Activated CD4-positive, alpha-beta T cell treated with anti-CD3 and anti-CD28 coated beads for 1 hour (primary cell): ENCODE measurements around the gene CIROP.

Experiments used
- DNase-seq: peaks from one replicate; pipeline ENCODE4 v3.0.0-alpha.2; 2020

Gene CIROP

DNA sequence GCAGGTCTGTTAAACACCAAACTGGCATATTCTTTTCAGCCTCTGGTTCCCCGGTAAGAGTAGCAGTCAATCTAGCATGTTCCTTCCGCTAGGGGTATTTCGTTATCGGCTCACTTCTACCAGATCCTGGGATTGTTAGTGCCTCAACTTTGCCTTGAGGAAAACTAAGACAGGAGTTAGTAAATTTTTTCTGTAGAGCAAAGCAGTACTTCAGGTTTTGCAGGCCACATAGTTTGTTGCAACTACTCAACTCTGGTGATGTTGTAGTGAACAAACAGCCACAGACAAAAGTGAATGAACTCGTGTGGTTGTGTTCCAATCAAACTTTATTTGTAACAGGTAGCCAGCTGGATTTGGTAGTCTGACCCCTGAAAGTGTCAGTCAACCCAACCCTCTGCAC is 41.2 kb downstream of the CIROP start:
- DNase-seq: no peak

- no peak for DNase-seq
Measured at GRCh38 chr14:23062002-23062401, 42.8 kb downstream of the CIROP start.

DNA sequence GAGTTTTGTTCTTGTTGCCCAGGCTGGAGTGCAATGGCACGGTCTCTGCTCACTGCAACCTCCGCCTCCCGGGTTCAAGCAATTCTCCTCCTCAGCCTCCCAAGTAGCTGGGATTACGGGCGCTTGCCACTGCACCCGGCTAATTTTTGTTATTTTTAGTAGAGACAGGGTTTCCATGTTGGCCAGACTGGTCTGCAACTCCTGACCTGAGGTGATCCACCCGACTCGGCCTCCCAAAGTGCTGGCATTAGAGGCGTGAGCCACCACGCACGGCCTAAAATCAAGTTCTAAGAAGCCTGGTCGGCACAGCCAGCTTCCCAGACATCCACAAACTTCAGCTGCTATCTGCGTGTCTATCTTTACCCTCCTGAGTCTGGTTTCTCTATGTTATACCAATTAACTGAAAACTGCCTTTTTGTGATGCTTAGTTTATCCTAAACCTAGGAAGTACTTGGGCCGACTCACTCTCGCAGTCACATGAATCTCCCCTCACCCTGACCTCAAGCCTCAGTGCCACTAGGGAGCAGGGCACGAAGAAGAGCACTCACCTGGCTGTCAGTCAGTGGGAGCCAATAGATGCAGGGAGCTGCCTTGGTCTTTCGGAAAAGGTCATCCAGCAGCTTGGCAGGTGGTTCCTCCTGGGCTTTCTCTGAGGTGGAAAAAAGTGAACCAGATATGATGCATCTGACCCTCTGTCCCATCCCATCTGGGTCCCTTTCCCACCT is 44.1 kb downstream of the CIROP start:
- no peak for DNase-seq

DNA sequence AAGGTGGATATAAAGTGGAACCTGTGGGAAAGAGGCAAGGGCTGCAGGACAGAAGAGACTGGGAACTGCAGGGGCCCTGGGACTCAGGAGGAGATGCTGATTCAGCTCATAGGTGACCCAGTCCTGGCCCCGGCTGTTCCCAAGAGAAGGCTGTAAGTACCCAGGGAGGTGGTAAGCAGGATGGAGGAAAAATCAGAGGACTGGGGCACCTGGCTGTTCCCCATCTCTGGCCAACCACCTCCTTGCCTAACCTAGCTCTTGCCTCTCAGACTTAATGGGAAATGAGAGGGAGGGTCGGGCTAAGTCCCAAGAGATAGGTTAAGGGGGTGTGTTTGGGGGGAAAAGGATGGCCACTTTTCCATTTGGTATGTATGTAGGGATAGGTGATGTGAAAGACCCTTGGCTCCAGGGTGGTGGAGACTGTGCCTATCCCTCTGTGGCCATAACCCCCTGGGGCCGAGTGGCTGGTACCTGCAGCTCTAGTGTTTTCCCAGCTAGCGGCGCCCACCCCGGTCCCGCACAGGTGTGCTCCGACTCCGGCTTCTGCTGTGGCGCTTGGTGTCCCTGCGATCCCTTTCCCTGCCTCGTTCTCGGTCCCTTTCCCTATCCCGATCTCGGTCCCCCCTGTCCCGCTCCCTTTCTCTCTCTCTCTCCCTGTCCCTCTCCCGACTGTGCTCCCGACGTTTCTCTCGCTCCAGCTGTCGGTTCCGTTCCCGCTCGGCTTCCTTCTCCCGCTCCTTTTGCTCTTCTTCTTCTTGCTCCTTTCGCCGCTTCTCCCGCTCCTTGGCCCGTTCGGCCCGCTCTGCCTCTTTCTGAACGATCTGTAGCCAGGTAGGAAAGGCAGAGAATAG is 45.9 kb downstream of the CIROP start:
- DNase-seq: no peak

DNA sequence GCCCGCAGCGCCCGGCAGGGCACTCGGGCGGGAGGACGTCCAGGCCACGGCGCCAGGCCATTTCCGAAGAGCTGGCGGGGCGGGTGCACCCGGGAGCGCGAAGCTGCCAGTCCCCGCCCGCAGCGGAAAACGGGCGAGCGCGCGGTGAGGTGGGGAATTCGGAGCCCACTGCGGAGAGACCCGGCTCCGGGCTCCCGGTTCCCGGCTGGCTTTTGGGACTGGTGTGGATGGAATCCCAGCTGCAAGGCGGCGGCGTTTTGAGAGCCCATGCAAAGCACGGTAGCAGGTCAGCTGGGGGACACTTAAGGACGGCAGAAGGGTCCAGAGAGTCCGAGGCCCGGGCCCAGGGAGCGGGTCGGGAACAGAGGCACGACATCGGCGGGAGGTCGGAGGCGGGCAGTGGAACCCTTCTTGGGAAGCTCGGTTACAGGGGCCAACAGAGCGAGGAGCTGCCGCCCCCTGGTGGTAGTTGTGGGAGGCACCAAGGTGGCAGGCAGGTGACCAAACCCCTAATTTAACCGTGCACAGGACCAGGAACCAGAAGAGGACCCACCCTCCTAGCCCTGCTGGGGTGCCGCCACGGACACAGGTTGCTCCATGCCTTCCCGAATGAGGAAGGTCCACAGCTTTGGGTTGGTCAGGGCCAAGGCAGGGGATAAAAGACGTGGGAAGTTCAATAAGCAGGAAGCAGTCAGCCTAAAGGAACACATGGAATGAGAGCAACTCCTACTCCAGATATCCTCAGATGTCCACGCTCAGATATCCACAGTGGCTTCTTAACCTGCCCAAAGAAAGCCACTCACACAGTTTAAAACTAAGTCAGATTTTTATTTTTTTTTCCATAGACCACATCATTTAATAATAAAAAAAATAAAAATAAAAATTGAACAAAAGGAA is 46.8 kb downstream of the CIROP start:
- peak; percentile 80 for DNase-seq

GRCh38 chr14:23056956-23057756 is 47.6 kb downstream of the CIROP start, which contains the start of gene CDH24:
TSS of gene CDH24 (minus strand) at chr14:23057520. CDS start at chr14:23055733, 1,787 bp downstream.
- peak; percentile 60 for DNase-seq

GRCh38 chr14:23056145-23056955 is 48.4 kb downstream of the CIROP start:
- peak; percentile 60 for DNase-seq

DNA sequence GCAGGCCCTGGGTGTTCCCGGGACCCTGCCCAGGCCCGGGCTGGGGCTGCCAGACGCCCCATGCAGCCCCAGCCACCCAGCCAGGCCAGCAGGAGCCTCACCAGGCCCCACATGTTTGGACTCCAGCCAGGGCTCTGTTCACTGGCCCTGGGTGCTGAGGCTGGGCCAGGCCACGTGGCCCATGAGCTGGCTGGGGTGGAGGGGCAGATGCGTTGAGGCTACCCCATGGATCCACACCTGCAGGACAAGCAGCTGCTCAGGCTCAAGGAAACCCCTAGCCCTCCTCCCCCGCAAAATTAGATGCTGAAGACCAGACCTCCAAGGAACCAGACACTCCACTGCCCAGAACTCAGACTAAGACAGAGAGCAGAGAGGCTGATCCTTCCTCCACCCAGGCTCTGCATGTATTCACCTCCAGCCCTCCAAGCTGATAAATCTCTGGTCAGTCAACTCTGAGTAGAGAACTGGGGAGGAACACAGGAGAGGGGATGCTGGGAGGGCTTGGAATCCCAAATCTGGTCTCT is 49.1 kb downstream of the CIROP start:
- no peak for DNase-seq

GRCh38 chr14:23055147-23055550 is 49.6 kb downstream of the CIROP start:
- no peak for DNase-seq

DNA sequence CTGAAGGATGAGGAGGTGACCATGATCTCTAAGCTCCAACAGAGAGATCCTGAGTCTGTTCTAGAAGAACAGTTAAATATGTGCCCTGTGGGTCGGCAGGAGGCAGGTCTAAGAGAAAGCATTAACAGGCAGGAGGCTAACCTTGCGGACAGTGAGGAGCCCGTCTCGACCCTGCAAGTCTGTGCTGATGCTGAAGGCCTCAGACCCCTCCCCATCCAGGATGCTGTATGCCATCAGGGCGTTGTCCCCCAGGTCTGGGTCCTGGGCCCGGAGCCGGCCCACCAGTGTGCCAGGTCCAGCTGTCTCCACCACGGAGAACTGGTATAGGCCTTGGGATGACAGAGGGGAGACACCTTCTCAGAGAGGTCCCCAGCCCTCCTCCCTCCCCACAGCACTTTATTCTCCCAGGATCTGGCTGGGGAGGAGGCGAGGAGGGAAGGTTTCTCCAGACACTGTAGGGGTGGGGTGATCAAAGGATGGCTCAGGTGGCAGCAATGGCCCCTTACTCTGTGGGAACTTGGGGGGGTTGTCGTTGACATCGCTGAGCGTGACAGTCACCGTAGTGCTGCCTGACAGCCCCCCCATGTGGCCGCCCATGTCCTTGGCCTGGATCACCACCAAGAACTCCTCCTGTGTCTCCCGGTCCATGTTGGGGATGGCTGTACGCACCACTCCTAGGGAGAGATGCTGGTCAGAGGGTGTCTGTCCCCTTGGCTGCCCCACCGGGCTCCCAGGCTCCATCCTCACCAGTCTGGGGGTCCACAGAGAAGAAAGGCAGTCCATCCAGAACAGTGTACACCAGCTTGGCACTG is 50.6 kb downstream of the CIROP start:
- DNase-seq: no peak

GRCh38 chr14:23053426-23053825 is 51.4 kb downstream of the CIROP start:
- DNase-seq: no peak

DNA sequence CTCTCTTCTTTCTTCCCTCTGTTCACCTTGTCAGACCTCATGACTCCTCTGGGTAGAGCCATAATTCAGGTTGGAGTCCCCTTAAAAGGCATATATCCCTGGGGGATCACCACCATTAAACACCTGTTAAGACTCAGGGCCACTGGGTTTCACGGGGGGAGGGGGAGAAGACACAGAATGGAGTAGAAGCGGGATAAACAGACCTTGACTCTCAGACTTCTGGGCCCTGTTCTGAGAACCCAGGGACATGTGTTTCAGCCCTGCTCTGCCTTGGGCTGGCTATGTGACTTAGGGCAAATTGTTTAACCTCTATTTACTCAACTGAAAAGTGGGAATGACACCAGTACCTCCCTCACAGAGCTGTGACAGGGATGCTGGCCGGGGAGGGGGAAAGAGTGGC is 52.1 kb downstream of the CIROP start:
- DNase-seq: no peak

- no peak for DNase-seq
Measured at GRCh38 chr14:23052182-23052623, 52.6 kb downstream of the CIROP start.

GRCh38 chr14:23051141-23052057 is 53.4 kb downstream of the CIROP start:
- no peak for DNase-seq
